ENCODE measurements around the gene YY1. TPM values are rescaled to one million over a fixed set of nuclear protein-coding genes. Genes with fewer than 3 reads are reported as not detected.

YY1 gene
- total and polyA plus RNA-seq, 2 of the 8 experiments (the other 6 are each of a cell fraction or from before 2014, with no cell fraction given): 26.4 to 106 TPM

- H3K79me2 ChIP-seq (ENCODE audit: control insufficient read depth in 1 of 2, insufficient read depth in 2 of 2, low read length in 2 of 2): peaks cover 72 to 100% of the 10 kb centered on the region in 2 experiments
- no peak overlapping the region for H3K4me3 ChIP-seq (ENCODE audit: extremely low read depth in 1 of 4, insufficient read depth in 2 of 4, low read depth in 3 of 4, low read length in 4 of 4)
- FAIRE-seq (no peak), DNase-seq (ENCODE audit: low read depth in 1 of 2, low spot score in 2 of 2) (no peak)
- H2BK15ac ChIP-seq (ENCODE audit: low read length): no peak overlapping the region
- no peaks in the 10 kb centered on the region for H3K36me3 ChIP-seq (ENCODE audit: control insufficient read depth in 2 of 4, insufficient read depth in 4 of 4, low read length in 3 of 4)
- H3K23ac ChIP-seq (ENCODE audit: insufficient read length): no peak overlapping the region
- H4K5ac ChIP-seq (ENCODE audit: insufficient read length, low read depth, low read length): no peak overlapping the region
- H4K8ac ChIP-seq (ENCODE audit: extremely low read depth, insufficient read depth, low read length): no peak overlapping the region
- no peak overlapping the region for H2AFZ ChIP-seq (ENCODE audit: low read length)
- no peak overlapping the region for H3K9ac ChIP-seq (replicated peaks in 1 of 4; ENCODE audit: extremely low read depth in 1 of 4, low read depth in 3 of 4, low read length in 3 of 4)
- no peak overlapping the region for H2BK5ac ChIP-seq (ENCODE audit: low read depth, low read length)
- no peak overlapping the region for H3K18ac ChIP-seq (ENCODE audit: extremely low read depth, low read length)
- H3K4ac ChIP-seq (replicated peaks; ENCODE audit: insufficient read length, low read depth, low read length): no peak overlapping the region
- no peaks in the 10 kb centered on the region for H3K27me3 ChIP-seq (replicated peaks in 1 of 4; ENCODE audit: control insufficient read depth in 3 of 4, extremely low read depth in 1 of 4, insufficient read depth in 3 of 4, low read length in 3 of 4)
- peaks cover 4% of the 10 kb centered on the region; the same call in 1 of the 2 replicates for H3K79me1 ChIP-seq (ENCODE audit: low read depth, low read length)
- no peak overlapping the region for H3K27ac ChIP-seq (ENCODE audit: low read depth, low read length)
- no peak overlapping the region for H2AK5ac ChIP-seq (ENCODE audit: low read depth, low read length)
- H3K56ac ChIP-seq (replicated peaks; ENCODE audit: insufficient read length, low read depth, low read length): no peak overlapping the region
- no peak overlapping the region for H3K14ac ChIP-seq (ENCODE audit: insufficient read length)
- ChIA-PET CTCF (ENCODE audit: partially characterized antibody) (interaction anchor here (0.7 to 1.1 kb wide), 2 partner anchors 12 to 304 kb away, joined by 3 read pairs; no protein-coding TSS in a partner anchor), POLR2A (ENCODE audit: partially characterized antibody) (interaction anchor here (0.9 to 1.3 kb wide), 2 partner anchors 15 to 16 kb away, joined by 3 read pairs; no protein-coding TSS in a partner anchor)
- H3K23me2 ChIP-seq (ENCODE audit: low read depth, low read length): no peaks in the 10 kb centered on the region
- no peaks in the 10 kb centered on the region for H3K9me3 ChIP-seq (ENCODE audit: insufficient read depth in 2 of 2, low read depth in 1 of 2, low read length in 1 of 2)
- H2BK12ac ChIP-seq (ENCODE audit: low read depth, low read length): no peak overlapping the region
- no peak overlapping the region for H3K4me2 ChIP-seq (ENCODE audit: insufficient read depth in 1 of 2, low read depth in 2 of 2, low read length in 2 of 2)
- H4K91ac ChIP-seq (replicated peaks; ENCODE audit: insufficient read length, low read length): no peak overlapping the region
- H3K4me1 ChIP-seq (replicated peaks in 1 of 4; ENCODE audit: control insufficient read depth in 3 of 4, insufficient read depth in 4 of 4, low read length in 3 of 4): peaks cover 0 to 2% (median 0%) of the 10 kb centered on the region in 4 experiments; a peak in 2 of 7 replicates
- H2BK20ac ChIP-seq (ENCODE audit: low read length): no peak overlapping the region
- peaks cover 45 to 50% of the 10 kb centered on the region in 2 experiments for H4K20me1 ChIP-seq (replicated peaks in 1 of 2; ENCODE audit: control insufficient read depth in 1 of 2, insufficient read depth in 2 of 2, low read length in 2 of 2)
- H2BK120ac ChIP-seq (replicated peaks; ENCODE audit: low read depth, low read length): no peak overlapping the region
- TF ChIP-seq KDM4A (IDR thresholded peaks at IDR 0.05; ENCODE audit: low read depth, low read length, severe bottlenecking): no peak
- TF ChIP-seq CTBP2 (IDR thresholded peaks at IDR 0.05; ENCODE audit: borderline replicate concordance, insufficient read depth, insufficient read length, low read length): no peak
- no peak for TF ChIP-seq HDAC6 (IDR thresholded peaks at IDR 0.05; ENCODE audit: low read depth, low read length)
- TF ChIP-seq BACH1 (IDR thresholded peaks at IDR 0.05; ENCODE audit: low read length): no peak
- TF ChIP-seq NRF1 (IDR thresholded peaks at IDR 0.05; ENCODE audit: low read depth, low read length): no peak
- no peak for TF ChIP-seq YY1 (IDR thresholded peaks at IDR 0.05; ENCODE audit: low read depth, low read length)
- TF ChIP-seq BCL11A (IDR thresholded peaks at IDR 0.05; ENCODE audit: low read depth in 2 of 2, low read length in 2 of 2): no peak
- TF ChIP-seq MAFK (IDR thresholded peaks at IDR 0.05; ENCODE audit: low read depth, low read length): no peak
- TF ChIP-seq POLR2AphosphoS5 (IDR thresholded peaks at IDR 0.05; ENCODE audit: low read depth, low read length): no peak
- no peak for TF ChIP-seq RFX5 (IDR thresholded peaks at IDR 0.05; ENCODE audit: borderline replicate concordance, low read depth, low read length)
- TF ChIP-seq ASH2L (IDR thresholded peaks at IDR 0.05; ENCODE audit: low read length): no peak
- no peak for TF ChIP-seq JUN (IDR thresholded peaks at IDR 0.05; ENCODE audit: low read depth, low read length)
- TF ChIP-seq SIRT6 (IDR thresholded peaks at IDR 0.05; ENCODE audit: low read length): no peak
- no peak for TF ChIP-seq JUND (IDR thresholded peaks at IDR 0.05; ENCODE audit: low read length)
- TF ChIP-seq SIX5 (IDR thresholded peaks at IDR 0.05; ENCODE audit: low read depth, low read length): no peak
- no peak for TF ChIP-seq ZNF274 (IDR thresholded peaks at IDR 0.05; ENCODE audit: borderline replicate concordance, extremely low read depth, low read length)
- no peak for TF ChIP-seq CHD2 (IDR thresholded peaks at IDR 0.05; ENCODE audit: low read length)
Observed at GRCh38 chr14:100252684-100253083, 13.7 kb downstream of the YY1 start.
